CD8-positive, alpha-beta memory T cell (primary cell): ENCODE measurements around the gene SHROOM3. TPM values are rescaled to one million over a fixed set of nuclear protein-coding genes. Genes with fewer than 3 reads are reported as not detected.

Experiments used
- CTCF ChIA-PET: fragments of 350-600 bp; sonication (Branson Sonifier 250); formaldehyde crosslinking; loops from one replicate; lab custom pipeline; 2021; ENCODE audit warnings: antibody characterized with exemption; lab: Charles Lee
- POLR2A ChIA-PET: fragments of 350-600 bp; sonication (Branson Sonifier 250); formaldehyde crosslinking; loops from one replicate; lab custom pipeline; 2021; ENCODE audit warnings: antibody characterized with exemption; lab: Charles Lee
- DNase-seq, 5 donors: peaks; one replicate each; pipeline versions ENCODE4 v3.0.0 to v3.0.0-alpha.2; 2020 to 2022; ENCODE audit warnings: mixed read lengths in 1 of 5
- H3K27ac ChIP-seq: one replicate; pipeline ENCODE4 v1.7.0; 2013; ENCODE audit warnings: low read depth, mild to moderate bottlenecking, low read length, moderate library complexity
- H3K27me3 ChIP-seq: 2 replicates; pipeline ENCODE4 v1.7.0; 2013; ENCODE audit warnings: low read length, mild to moderate bottlenecking; ENCODE audit not compliant: insufficient read depth, poor library complexity, severe bottlenecking
- H3K36me3 ChIP-seq: 2 replicates; pipeline ENCODE4 v1.7.0; 2013; ENCODE audit warnings: mild to moderate bottlenecking, low read length, moderate library complexity; ENCODE audit not compliant: insufficient read depth
- H3K4me1 ChIP-seq: 2 replicates; pipeline ENCODE4 v1.7.0; 2013; ENCODE audit warnings: mild to moderate bottlenecking, low read length, moderate library complexity; ENCODE audit not compliant: insufficient read depth
- H3K4me3 ChIP-seq: 2 replicates; pipeline ENCODE4 v1.7.0; 2013; ENCODE audit warnings: mild to moderate bottlenecking, low read length
- H3K9me3 ChIP-seq: 2 replicates; pipeline ENCODE4 v1.7.0; 2013; ENCODE audit warnings: mild to moderate bottlenecking, low read length
- H3K27ac Mint-ChIP-seq, 8 donors: one replicate each; pipeline ENCODE4 v1.8.0; 2020 to 2021; ENCODE audit warnings: mixed read lengths in 8 of 8, mild to moderate bottlenecking in 6 of 8, inconsistent platforms in 3 of 8, moderate library complexity in 3 of 8
- H3K27me3 Mint-ChIP-seq, 2 donors: one replicate each; pipeline ENCODE4 v1.8.0; 2020 to 2021; ENCODE audit warnings: mixed read lengths in 2 of 2, mild to moderate bottlenecking in 1 of 2, moderate library complexity in 1 of 2
- H3K36me3 Mint-ChIP-seq, 3 donors: one replicate each; pipeline ENCODE4 v1.8.0; 2020 to 2021; ENCODE audit warnings: mixed read lengths in 3 of 3, inconsistent platforms in 1 of 3, mild to moderate bottlenecking in 1 of 3
- H3K4me1 Mint-ChIP-seq, 3 donors: one replicate each; pipeline ENCODE4 v1.8.0; 2020 to 2021; ENCODE audit warnings: mixed read lengths in 3 of 3, inconsistent platforms in 1 of 3, mild to moderate bottlenecking in 1 of 3
- H3K4me3 Mint-ChIP-seq, 7 donors: one replicate each; pipeline ENCODE4 v1.8.0; 2020 to 2021; ENCODE audit warnings: mixed read lengths in 7 of 7, mild to moderate bottlenecking in 6 of 7, moderate library complexity in 4 of 7, inconsistent platforms in 2 of 7
- H3K9me3 Mint-ChIP-seq, 5 donors: one replicate each; pipeline ENCODE4 v1.8.0; 2020 to 2022; ENCODE audit warnings: mixed read lengths in 5 of 5, mild to moderate bottlenecking in 3 of 5, moderate library complexity in 2 of 5, inconsistent platforms in 1 of 5
- polyA plus RNA-seq: library from polyadenylated mRNA; unstranded; fragments of 300-500 nt; fragmentation: Illumina TruSeq; gene quantifications from one replicate; pipeline ENCODE4 v1.2.3, GENCODE V29; 2021
- total RNA-seq, 2 experiments: library from RNA; stranded (reverse); gene quantifications; one replicate each; pipeline ENCODE4 v1.2.3, GENCODE V29; 2021

The SHROOM3 gene
- total and polyA plus RNA-seq, 3 experiments from 2014 or later, result not detected

GRCh38 chr4:76760193-76760592 lies 325.2 kb downstream of the SHROOM3 start:
- Histone ChIP-seq H3K27me3 (no peaks in the 10 kb centered on the region), H3K4me1 (no peaks in the 10 kb centered on the region), H3K27ac (no peak overlapping the region), H3K36me3 (no peaks in the 10 kb centered on the region), H3K9me3 (no peaks in the 10 kb centered on the region), H3K4me3 (no peak overlapping the region)
- POLR2A ChIA-PET, result no interaction called here
- Mint-ChIP-seq H3K4me3 (no peak overlapping the region), H3K27ac (no peak overlapping the region), H3K9me3 (no peaks in the 10 kb centered on the region), H3K4me1 (no peaks in the 10 kb centered on the region), H3K36me3 (no peaks in the 10 kb centered on the region), H3K27me3 (peaks cover 6 to 35% of the 10 kb centered on the region in 2 donors)
- CTCF ChIA-PET, result interaction anchor here (1.1 kb wide), 1 partner anchor 9 kb away, joined by 3 read pairs; no protein-coding TSS in a partner anchor
- no peak for DNase-seq

GRCh38 chr4:76762137-76763130 lies 327.4 kb downstream of the SHROOM3 start:
- Histone ChIP-seq H3K9me3 (no peaks in the 10 kb centered on the region), H3K36me3 (no peaks in the 10 kb centered on the region), H3K4me3 (no peak overlapping the region), H3K27ac (no peak overlapping the region), H3K4me1 (no peaks in the 10 kb centered on the region), H3K27me3 (no peaks in the 10 kb centered on the region)
- Mint-ChIP-seq H3K4me1 (peaks cover 0 to 4% (median 0%) of the 10 kb centered on the region in 3 donors), H3K4me3 (no peak overlapping the region), H3K36me3 (no peaks in the 10 kb centered on the region), H3K27ac (no peak overlapping the region), H3K9me3 (no peaks in the 10 kb centered on the region), H3K27me3 (peaks cover 8 to 53% of the 10 kb centered on the region in 2 donors)
- no peak for DNase-seq
- ChIA-PET POLR2A (no interaction called here), CTCF (no interaction called here)

- no peak overlapping the region for H3K27ac Mint-ChIP-seq
- Histone ChIP-seq H3K4me1 (no peaks in the 10 kb centered on the region), H3K27me3 (no peaks in the 10 kb centered on the region), H3K9me3 (no peaks in the 10 kb centered on the region), H3K4me3 (no peak overlapping the region), H3K36me3 (no peaks in the 10 kb centered on the region), H3K27ac (no peak overlapping the region)
- H3K9me3 Mint-ChIP-seq, result no peaks in the 10 kb centered on the region
- no peaks in the 10 kb centered on the region for H3K36me3 Mint-ChIP-seq
- CTCF ChIA-PET, result no interaction called here
- peaks cover 8 to 60% of the 10 kb centered on the region in 2 donors for H3K27me3 Mint-ChIP-seq
- POLR2A ChIA-PET, result no interaction called here
- no peak for DNase-seq
- peaks cover 0 to 4% (median 0%) of the 10 kb centered on the region in 3 donors for H3K4me1 Mint-ChIP-seq
- no peak overlapping the region for H3K4me3 Mint-ChIP-seq
These were observed 329.2 kb downstream of the SHROOM3 start for GRCh38 chr4:76764251-76764650.

GRCh38 chr4:76765473-76766183 lies 330.6 kb downstream of the SHROOM3 start:
- no peak overlapping the region for H3K4me3 Mint-ChIP-seq
- Histone ChIP-seq H3K9me3 (no peaks in the 10 kb centered on the region), H3K36me3 (no peaks in the 10 kb centered on the region), H3K4me3 (no peak overlapping the region), H3K27ac (no peak overlapping the region), H3K27me3 (no peaks in the 10 kb centered on the region), H3K4me1 (no peaks in the 10 kb centered on the region)
- peaks cover 0 to 4% (median 0%) of the 10 kb centered on the region in 3 donors for H3K4me1 Mint-ChIP-seq
- CTCF ChIA-PET, result interaction anchor here (0.5 to 0.9 kb wide), 2 partner anchors 18 to 613 kb away, joined by 3 read pairs; no protein-coding TSS in a partner anchor
- H3K27ac Mint-ChIP-seq, result no peak overlapping the region
- H3K27me3 Mint-ChIP-seq, result peaks cover 3 to 52% of the 10 kb centered on the region in 2 donors
- peaks cover 0 to 1% (median 0%) of the 10 kb centered on the region in 3 donors for H3K36me3 Mint-ChIP-seq
- POLR2A ChIA-PET, result no interaction called here
- H3K9me3 Mint-ChIP-seq, result peaks cover 0 to 1% (median 0%) of the 10 kb centered on the region in 5 donors
- DNase-seq, result no peak

- Mint-ChIP-seq H3K9me3 (peaks cover 0 to 1% (median 0%) of the 10 kb centered on the region in 5 donors), H3K4me1 (peaks cover 0 to 4% (median 0%) of the 10 kb centered on the region in 3 donors), H3K27ac (no peak overlapping the region), H3K36me3 (peaks cover 0 to 1% (median 0%) of the 10 kb centered on the region in 3 donors), H3K27me3 (peaks cover 3 to 39% of the 10 kb centered on the region in 2 donors), H3K4me3 (no peak overlapping the region)
- no peak overlapping the region for H3K27ac ChIP-seq
- no peak overlapping the region for H3K4me3 ChIP-seq
- ChIA-PET POLR2A (no interaction called here), CTCF (interaction anchor here (1.6 kb wide), 1 partner anchor 9 kb away, joined by 3 read pairs; no protein-coding TSS in a partner anchor)
- no peaks in the 10 kb centered on the region for H3K27me3 ChIP-seq
- no peak for DNase-seq
- H3K4me1 ChIP-seq, result no peaks in the 10 kb centered on the region
- no peaks in the 10 kb centered on the region for H3K36me3 ChIP-seq
- no peaks in the 10 kb centered on the region for H3K9me3 ChIP-seq
These were observed 333.0 kb downstream of the SHROOM3 start for GRCh38 chr4:76767983-76768382.

- H3K4me1 Mint-ChIP-seq, result no peaks in the 10 kb centered on the region
- no peaks in the 10 kb centered on the region for H3K4me1 ChIP-seq
- no peak for DNase-seq
- H3K36me3 Mint-ChIP-seq, result peaks cover 0 to 1% (median 0%) of the 10 kb centered on the region in 3 donors
- no peaks in the 10 kb centered on the region for H3K9me3 ChIP-seq
- H3K27ac Mint-ChIP-seq, result no peak overlapping the region
- H3K27me3 ChIP-seq, result no peaks in the 10 kb centered on the region
- peaks cover 0 to 16% of the 10 kb centered on the region in 2 donors for H3K27me3 Mint-ChIP-seq
- H3K4me3 Mint-ChIP-seq, result no peak overlapping the region
- CTCF ChIA-PET, result no interaction called here
- H3K27ac ChIP-seq, result no peak overlapping the region
- H3K4me3 ChIP-seq, result no peak overlapping the region
- POLR2A ChIA-PET, result no interaction called here
- peaks cover 0 to 1% (median 0%) of the 10 kb centered on the region in 5 donors for H3K9me3 Mint-ChIP-seq
- H3K36me3 ChIP-seq, result no peaks in the 10 kb centered on the region
These were observed 337.6 kb downstream of the SHROOM3 start for GRCh38 chr4:76772498-76773106.

GRCh38 chr4:76773766-76774165 lies 338.7 kb downstream of the SHROOM3 start:
- no peak overlapping the region for H3K4me3 Mint-ChIP-seq
- no peaks in the 10 kb centered on the region for H3K4me1 Mint-ChIP-seq
- H3K36me3 Mint-ChIP-seq, result peaks cover 0 to 1% (median 0%) of the 10 kb centered on the region in 3 donors

More at GRCh38 chr4:76773766-76774165, 338.7 kb downstream of the SHROOM3 start:
- POLR2A ChIA-PET, result no interaction called here
- CTCF ChIA-PET, result no interaction called here
- H3K9me3 ChIP-seq, result no peaks in the 10 kb centered on the region
- no peaks in the 10 kb centered on the region for H3K36me3 ChIP-seq
- Mint-ChIP-seq H3K27me3 (peaks cover 0 to 9% of the 10 kb centered on the region in 2 donors), H3K27ac (peak overlapping the region in 1 of 8 donors; percentile 62), H3K9me3 (peaks cover 0 to 1% (median 0%) of the 10 kb centered on the region in 5 donors)
- DNase-seq, result no peak
- H3K4me3 ChIP-seq, result no peak overlapping the region
- no peak overlapping the region for H3K27ac ChIP-seq
- no peaks in the 10 kb centered on the region for H3K4me1 ChIP-seq
- no peaks in the 10 kb centered on the region for H3K27me3 ChIP-seq
